Fibroblast of lung (primary cell): Measurements from ENCODE around the gene MMP1. TPM values are rescaled to one million over a fixed set of nuclear protein-coding genes. Genes with fewer than 3 reads are reported as not detected.
A peak's percentile ranks its signal among the peaks of the same experiment; 100 is the strongest.

Experiments used
- DNase-seq, 2 donors: peaks; one replicate each; pipeline versions ENCODE4 v3.0.0 to v3.0.0-alpha.2; 2010; ENCODE audit warnings: low read depth in 2 of 2
- H2AFZ ChIP-seq: 2 replicates; pipeline ENCODE4 v1.5.1; 2012; ENCODE audit warnings: low read length, control low read depth, inconsistent platforms
- H3K27ac ChIP-seq: 2 replicates; pipeline ENCODE4 v1.5.1; 2011; ENCODE audit warnings: low read length, control low read depth; ENCODE audit not compliant: insufficient read depth
- H3K27me3 ChIP-seq: 2 replicates; pipeline ENCODE4 v1.5.1; 2011; ENCODE audit warnings: mild to moderate bottlenecking, low read length; ENCODE audit not compliant: control insufficient read depth, insufficient read depth
- H3K36me3 ChIP-seq: 2 replicates; pipeline ENCODE4 v1.5.1; 2011; ENCODE audit warnings: low read length; ENCODE audit not compliant: control insufficient read depth, insufficient read depth
- H3K4me1 ChIP-seq: 2 replicates; pipeline ENCODE4 v1.5.1; 2011; ENCODE audit warnings: low read length; ENCODE audit not compliant: control insufficient read depth, insufficient read depth; ENCODE audit errors: extremely low read depth
- H3K4me2 ChIP-seq: 2 replicates; pipeline ENCODE4 v1.5.1; 2011; ENCODE audit warnings: low read length, control low read depth; ENCODE audit not compliant: insufficient read depth; ENCODE audit errors: extremely low read depth
- H3K4me3 ChIP-seq, 4 experiments: fragments of 200-600 bp in 1 of 4; sonication (generic) in 1 of 4; replicated peaks in 1 of 4; 2 replicates each; pipeline ENCODE4 v1.5.1; 2011 to 2016; ENCODE audit warnings: low read length in 4 of 4, low read depth in 3 of 4, mild to moderate bottlenecking in 3 of 4, control low read depth in 2 of 4, inconsistent platforms in 1 of 4, mixed read lengths in 1 of 4; ENCODE audit not compliant: insufficient read depth in 1 of 4; ENCODE audit errors: control extremely low read depth in 1 of 4
- H3K79me2 ChIP-seq: 2 replicates; pipeline ENCODE4 v1.5.1; 2012; ENCODE audit warnings: mild to moderate bottlenecking, low read length, inconsistent platforms; ENCODE audit not compliant: control insufficient read depth, insufficient read depth
- H3K9ac ChIP-seq: 2 replicates; pipeline ENCODE4 v1.5.1; 2011; ENCODE audit warnings: mild to moderate bottlenecking, low read length, control low read depth; ENCODE audit not compliant: insufficient read depth
- H3K9me3 ChIP-seq: 2 replicates; pipeline ENCODE4 v1.5.1; 2012; ENCODE audit warnings: low read depth, low read length; ENCODE audit not compliant: control insufficient read depth, insufficient read depth
- H4K20me1 ChIP-seq: 2 replicates; pipeline ENCODE4 v1.5.1; 2011; ENCODE audit warnings: low read length; ENCODE audit not compliant: control insufficient read depth, insufficient read depth; ENCODE audit errors: extremely low read depth
- CTCF ChIP-seq, 2 donors: IDR thresholded peaks in 1 of 2; conservative IDR thresholded peaks in 1 of 2; 1 replicate in 1 of 2; 2 replicates in 1 of 2; pipeline ENCODE4 v1.5.1; 2011 to 2012; ENCODE audit warnings: low read length in 2 of 2, control low read depth in 1 of 2, inconsistent platforms in 1 of 2, low read depth in 1 of 2, mild to moderate bottlenecking in 1 of 2
- EZH2 ChIP-seq: IDR thresholded peaks from 2 replicates; pipeline ENCODE4 v1.5.1; 2012; ENCODE audit warnings: low read length, control low read depth, mild to moderate bottlenecking; ENCODE audit errors: missing control alignments
- polyA plus RNA-seq, 2 donors: library from polyadenylated mRNA; depleted of rRNA in 1 of 2; stranded (reverse) in 1 of 2; unstranded in 1 of 2; fragments of >200 nt; gene quantifications; 2 replicates each; pipeline ENCODE4 v1.2.1, GENCODE V29; 2011 to 2012; ENCODE audit warnings: missing spikeins in 1 of 2
- total RNA-seq: library from RNA; depleted of rRNA; stranded (reverse); fragments of >200 nt; gene quantifications from 2 replicates; pipeline ENCODE4 v1.2.1, GENCODE V29; 2014

MMP1 gene
- total and polyA plus RNA-seq, 2 donors (not counting 1 experiment from before 2014, with no cell fraction given) = 40.5 to 489 TPM

DNA sequence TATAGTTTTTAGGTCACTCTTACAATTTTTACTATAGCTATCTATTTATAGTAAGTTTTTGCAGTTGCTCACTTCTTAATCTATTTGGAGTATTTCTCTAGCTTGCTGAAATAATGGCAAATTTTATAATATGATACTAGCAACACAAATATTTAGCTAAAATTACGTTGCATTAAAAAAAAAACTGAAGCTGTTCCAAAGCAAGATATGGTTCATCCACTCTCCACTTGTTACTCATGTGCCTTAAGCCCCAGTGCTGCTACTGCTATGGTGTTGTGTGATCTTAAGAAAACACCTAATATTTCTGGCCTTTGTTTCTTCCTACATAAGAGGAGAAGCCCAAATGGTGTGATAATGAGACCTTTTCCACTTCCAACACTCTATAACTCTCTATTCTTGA lies 45.0 kb upstream of the MMP1 start:
- Histone ChIP-seq H3K4me1 (peaks cover 6% of the 10 kb centered on the region), H3K4me3 (no peak overlapping the region), H4K20me1 (no peaks in the 10 kb centered on the region), H3K79me2 (no peaks in the 10 kb centered on the region), H3K36me3 (no peaks in the 10 kb centered on the region), H2AFZ (no peak overlapping the region), H3K27ac (no peak overlapping the region), H3K27me3 (no peaks in the 10 kb centered on the region), H3K4me2 (no peak overlapping the region), H3K9me3 (no peaks in the 10 kb centered on the region), H3K9ac (no peak overlapping the region)
- peak in 1 of 2 donors; percentile 20 for DNase-seq
- TF ChIP-seq EZH2 = no peak
- TF ChIP-seq CTCF (conservative IDR thresholded peaks at IDR 0.05 in 1 of 2, IDR thresholded peaks at IDR 0.05 in 1 of 2; ENCODE audit: low read depth in 1 of 2, low read length in 2 of 2) = no peak

GRCh38 chr11:102840018-102840417 lies 42.1 kb upstream of the MMP1 start:
- Histone ChIP-seq H3K27me3 (no peaks in the 10 kb centered on the region), H3K9me3 (no peaks in the 10 kb centered on the region), H3K4me2 (no peak overlapping the region), H3K27ac (no peak overlapping the region), H3K36me3 (no peaks in the 10 kb centered on the region), H3K4me1 (peaks cover 6% of the 10 kb centered on the region), H4K20me1 (no peaks in the 10 kb centered on the region), H3K9ac (no peak overlapping the region), H3K4me3 (no peak overlapping the region), H2AFZ (no peak overlapping the region), H3K79me2 (no peaks in the 10 kb centered on the region)
- DNase-seq = no peak
- TF ChIP-seq EZH2 = no peak
- TF ChIP-seq CTCF (conservative IDR thresholded peaks at IDR 0.05 in 1 of 2, IDR thresholded peaks at IDR 0.05 in 1 of 2; ENCODE audit: low read depth in 1 of 2, low read length in 2 of 2) = no peak

GRCh38 chr11:102837646-102838045 lies 39.7 kb upstream of the MMP1 start:
- Histone ChIP-seq H3K4me1 (no peaks in the 10 kb centered on the region), H3K9ac (no peak overlapping the region), H3K27ac (no peak overlapping the region), H3K27me3 (no peaks in the 10 kb centered on the region), H3K4me2 (no peak overlapping the region), H3K36me3 (no peaks in the 10 kb centered on the region), H2AFZ (no peak overlapping the region), H4K20me1 (no peaks in the 10 kb centered on the region), H3K4me3 (no peak overlapping the region), H3K9me3 (no peaks in the 10 kb centered on the region), H3K79me2 (no peaks in the 10 kb centered on the region)
- no peak for TF ChIP-seq CTCF (conservative IDR thresholded peaks at IDR 0.05 in 1 of 2, IDR thresholded peaks at IDR 0.05 in 1 of 2; ENCODE audit: low read depth in 1 of 2, low read length in 2 of 2)
- no peak for TF ChIP-seq EZH2
- DNase-seq = no peak
